Breast epithelium (tissue), 3 donors: ENCODE data around the gene GLMP.

ENCODE experiments used
- POLR2A ChIP-seq: fragments of 450-650 bp; IDR thresholded peaks from one replicate; pipeline ENCODE4 v1.6.1; 2016; ENCODE audit warnings: antibody characterized with exemption, mild to moderate bottlenecking, moderate library complexity
- TF ChIP-seq, protein P1 (sequence below), 3 donors: fragments of 450-650 bp; IDR thresholded peaks; one replicate each; pipeline ENCODE4 v1.5.1; 2016 to 2017; ENCODE audit warnings: antibody characterized with exemption in 3 of 3, mild to moderate bottlenecking in 3 of 3, moderate library complexity in 3 of 3

DNA sequence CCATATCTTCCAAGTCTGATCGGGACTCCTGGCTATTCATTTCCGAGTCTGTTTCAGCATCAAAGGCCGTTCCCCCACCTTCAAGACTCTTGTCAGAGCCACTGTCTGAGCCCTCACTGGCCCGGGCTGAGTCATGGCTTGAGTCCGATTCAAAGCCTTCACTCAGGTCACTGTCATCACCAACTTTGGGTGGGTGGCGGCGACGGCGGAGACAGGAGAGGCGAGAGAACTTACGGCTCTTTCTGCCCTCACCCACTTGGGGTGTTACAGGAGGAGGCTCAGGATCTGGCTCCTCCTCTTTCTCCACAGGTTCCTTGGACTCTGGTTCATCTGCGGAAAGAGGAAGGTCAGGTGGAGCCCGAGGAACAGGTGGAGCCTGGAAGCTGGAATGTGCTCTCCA lies 29.4 kb downstream of the GLMP start:
- TF ChIP-seq, protein P1, sequence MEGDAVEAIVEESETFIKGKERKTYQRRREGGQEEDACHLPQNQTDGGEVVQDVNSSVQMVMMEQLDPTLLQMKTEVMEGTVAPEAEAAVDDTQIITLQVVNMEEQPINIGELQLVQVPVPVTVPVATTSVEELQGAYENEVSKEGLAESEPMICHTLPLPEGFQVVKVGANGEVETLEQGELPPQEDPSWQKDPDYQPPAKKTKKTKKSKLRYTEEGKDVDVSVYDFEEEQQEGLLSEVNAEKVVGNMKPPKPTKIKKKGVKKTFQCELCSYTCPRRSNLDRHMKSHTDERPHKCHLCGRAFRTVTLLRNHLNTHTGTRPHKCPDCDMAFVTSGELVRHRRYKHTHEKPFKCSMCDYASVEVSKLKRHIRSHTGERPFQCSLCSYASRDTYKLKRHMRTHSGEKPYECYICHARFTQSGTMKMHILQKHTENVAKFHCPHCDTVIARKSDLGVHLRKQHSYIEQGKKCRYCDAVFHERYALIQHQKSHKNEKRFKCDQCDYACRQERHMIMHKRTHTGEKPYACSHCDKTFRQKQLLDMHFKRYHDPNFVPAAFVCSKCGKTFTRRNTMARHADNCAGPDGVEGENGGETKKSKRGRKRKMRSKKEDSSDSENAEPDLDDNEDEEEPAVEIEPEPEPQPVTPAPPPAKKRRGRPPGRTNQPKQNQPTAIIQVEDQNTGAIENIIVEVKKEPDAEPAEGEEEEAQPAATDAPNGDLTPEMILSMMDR (IDR thresholded peaks at IDR 0.05): no peak
- TF ChIP-seq POLR2A: no peak
